GM12891 (cell line): ENCODE data around the gene CAMTA1.

ENCODE experiments used
- DNase-seq: peaks from one replicate; pipeline ENCODE4 v3.0.0; 2011; ENCODE audit warnings: low spot score; ENCODE audit not compliant: insufficient read length
- FAIRE-seq: peaks from 2 replicates; lab custom pipeline; 2011; peaks lifted over from hg19 to GRCh38; lab: Jason Lieb, UNC
- PAX5 ChIP-seq: IDR thresholded peaks from 2 replicates; pipeline ENCODE4 v1.6.1; 2011; ENCODE audit warnings: low read length, moderate library complexity, mild to moderate bottlenecking; ENCODE audit not compliant: insufficient read depth, severe bottlenecking
- POLR2A ChIP-seq: IDR thresholded peaks from 2 replicates; pipeline ENCODE4 v1.6.1; 2011; ENCODE audit warnings: low read depth, low read length, control low read depth
- POLR2AphosphoS5 ChIP-seq: IDR thresholded peaks from 2 replicates; pipeline ENCODE4 v1.6.1; 2011; ENCODE audit warnings: low read depth, low read length, control low read depth
- POU2F2 ChIP-seq: IDR thresholded peaks from 2 replicates; pipeline ENCODE4 v1.6.1; 2011; ENCODE audit warnings: low read depth, mild to moderate bottlenecking, control low read depth, low read length, moderate library complexity
- SPI1 ChIP-seq: IDR thresholded peaks from 2 replicates; pipeline ENCODE4 v1.6.1; 2011; ENCODE audit warnings: low read depth, low read length, control low read depth
- TAF1 ChIP-seq: IDR thresholded peaks from 2 replicates; pipeline ENCODE4 v1.6.1; 2011; ENCODE audit warnings: low read depth, low read length, control low read depth

Gene CAMTA1

DNA sequence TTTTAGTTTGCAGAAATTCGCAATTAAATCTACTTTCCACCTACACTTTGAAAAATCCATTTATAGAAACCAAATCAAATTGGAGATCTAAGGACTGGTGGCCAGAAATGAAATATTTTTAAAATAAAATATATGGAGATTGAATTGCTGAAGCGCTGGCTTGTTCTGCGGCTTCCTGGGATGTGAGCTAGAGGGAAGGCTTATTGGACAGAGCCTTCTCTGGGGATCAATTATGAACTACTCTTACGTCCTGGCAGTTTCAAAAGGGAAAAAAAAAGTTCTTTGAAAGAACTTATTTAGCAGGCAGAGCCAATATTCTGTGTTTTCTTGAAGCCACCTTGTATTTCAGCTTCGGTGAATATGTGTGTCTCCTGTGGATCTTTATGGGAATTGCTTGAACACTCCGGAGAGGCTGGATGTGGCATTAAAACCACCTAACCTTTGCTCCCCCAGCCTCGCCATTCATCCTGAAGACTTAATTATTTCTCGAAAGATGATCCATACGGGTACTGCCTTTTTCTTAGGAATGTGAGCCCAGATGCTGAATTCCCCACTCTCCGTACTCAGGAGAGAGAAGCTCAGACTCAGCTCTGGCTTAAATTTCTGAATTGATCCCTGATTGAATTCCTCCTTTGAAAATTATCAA, 506.9 kb downstream of the CAMTA1 start:
- no peak for FAIRE-seq
- TF ChIP-seq PAX5, result no peak

DNA sequence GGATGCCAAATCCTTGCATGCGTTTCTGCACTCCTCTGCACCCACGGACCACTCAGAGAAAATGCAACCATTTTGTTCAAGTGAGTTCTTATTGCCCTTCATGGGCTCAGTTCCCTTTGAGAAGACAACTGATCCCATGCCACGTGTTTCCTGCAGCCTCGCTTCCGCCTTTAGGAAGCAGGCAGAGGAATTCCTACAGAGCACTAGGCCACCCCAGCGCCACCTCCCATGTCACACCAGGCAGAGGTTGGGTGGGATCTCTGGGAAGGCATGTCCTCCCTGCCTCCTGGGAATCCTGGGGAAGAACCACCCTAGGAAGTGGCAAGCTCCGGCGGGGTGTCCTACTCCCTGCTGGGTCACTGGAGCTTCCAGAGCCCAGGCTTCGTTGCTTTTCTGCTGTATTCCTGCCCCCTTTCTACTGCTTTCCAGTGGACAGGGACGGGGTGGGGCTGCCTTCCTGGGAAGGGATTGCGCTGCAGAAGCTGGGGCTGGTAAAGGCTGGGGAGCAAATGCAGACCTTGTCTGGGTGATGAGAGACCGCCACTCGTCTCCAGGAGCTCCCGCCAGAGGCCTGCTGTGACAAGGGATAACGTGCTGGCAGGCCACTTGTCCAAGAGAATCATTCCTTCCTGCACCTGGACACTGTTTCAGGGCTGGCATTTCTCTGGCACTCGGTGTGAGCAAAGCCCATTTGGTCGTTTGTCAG, 507.6 kb downstream of the CAMTA1 start:
- DNase-seq (no peak), FAIRE-seq (no peak)
- TF ChIP-seq TAF1, result no peak
- no peak for TF ChIP-seq POLR2AphosphoS5
- TF ChIP-seq POLR2A, result no peak
- TF ChIP-seq POU2F2, result no peak
- no peak for TF ChIP-seq PAX5
- no peak for TF ChIP-seq SPI1

More for the DNA sequence above, 506.9 kb downstream of the CAMTA1 start:
- no peak for DNase-seq

DNA sequence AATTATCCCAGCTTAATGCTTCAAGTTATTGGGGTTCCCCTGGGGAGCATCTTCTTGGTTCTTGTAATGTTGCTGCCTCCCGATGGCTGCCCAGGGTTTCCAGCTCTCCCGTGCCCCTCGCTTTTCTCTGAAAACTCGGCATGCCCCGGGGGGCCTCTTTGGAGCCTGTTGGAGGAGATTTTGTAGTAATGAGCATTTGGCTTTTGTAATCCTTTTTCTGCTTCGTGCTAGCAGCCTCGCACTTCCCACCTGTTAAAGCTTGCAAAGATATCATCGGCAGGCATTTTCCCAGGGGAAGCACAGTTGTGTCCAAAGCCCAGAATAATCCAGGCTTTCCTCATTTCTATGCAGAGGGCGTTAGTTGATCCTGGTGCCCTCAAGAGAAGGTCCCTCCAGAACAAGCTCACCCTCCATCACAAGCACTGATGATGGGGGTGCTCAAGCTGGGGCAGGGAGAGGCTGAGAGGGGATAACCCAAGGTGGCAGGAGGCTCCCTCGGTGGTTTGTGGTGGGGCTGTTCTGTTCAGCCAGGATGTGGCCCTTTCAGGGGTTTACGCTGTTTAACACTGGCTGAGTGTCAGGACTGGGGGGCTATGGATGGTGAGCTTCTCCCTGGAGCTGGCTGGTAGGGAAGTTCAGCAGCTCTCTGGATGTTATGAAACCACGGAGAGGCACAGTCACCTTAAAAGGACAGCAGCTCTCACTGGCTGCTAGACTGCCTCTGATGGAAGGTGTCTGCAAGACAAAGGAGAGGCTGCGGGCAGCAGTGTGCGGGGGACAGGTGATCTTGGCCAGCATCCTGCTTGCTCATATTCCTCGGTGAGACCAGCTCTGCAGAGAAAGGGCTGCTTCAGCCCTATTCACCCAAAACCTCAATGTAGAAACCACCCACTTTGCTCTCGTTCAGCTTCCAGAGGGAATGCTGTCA, 508.7 kb downstream of the CAMTA1 start:
- no peak for TF ChIP-seq SPI1
- no peak for TF ChIP-seq POLR2AphosphoS5
- TF ChIP-seq POLR2A, result no peak
- no peak for TF ChIP-seq PAX5
- no peak for TF ChIP-seq POU2F2
- no peak for TF ChIP-seq TAF1
- no peak for FAIRE-seq
- DNase-seq, result no peak

DNA sequence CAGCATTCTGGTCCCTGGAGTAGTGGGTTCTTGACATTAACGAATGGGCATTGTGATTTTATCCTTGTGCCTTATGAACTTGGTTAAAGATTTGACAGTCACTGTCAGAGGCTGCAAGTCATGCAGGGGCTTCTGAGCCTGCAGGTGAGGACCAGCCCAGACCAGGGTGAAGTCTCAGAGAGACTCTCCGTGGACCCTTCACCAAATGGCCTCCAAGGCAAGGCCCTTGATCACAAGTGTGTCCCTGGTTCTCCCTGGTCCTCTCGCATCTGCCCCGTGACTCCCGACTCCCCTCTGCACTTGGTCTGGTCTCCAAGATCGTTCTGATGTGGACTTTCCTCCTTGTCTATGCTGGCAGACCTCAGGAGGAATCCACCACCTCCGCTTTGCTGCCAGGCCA, 509.4 kb downstream of the CAMTA1 start:
- no peak for DNase-seq
- TF ChIP-seq PAX5 (no peak), TAF1 (no peak), POLR2A (no peak), POLR2AphosphoS5 (no peak)
- FAIRE-seq, result no peak

DNA sequence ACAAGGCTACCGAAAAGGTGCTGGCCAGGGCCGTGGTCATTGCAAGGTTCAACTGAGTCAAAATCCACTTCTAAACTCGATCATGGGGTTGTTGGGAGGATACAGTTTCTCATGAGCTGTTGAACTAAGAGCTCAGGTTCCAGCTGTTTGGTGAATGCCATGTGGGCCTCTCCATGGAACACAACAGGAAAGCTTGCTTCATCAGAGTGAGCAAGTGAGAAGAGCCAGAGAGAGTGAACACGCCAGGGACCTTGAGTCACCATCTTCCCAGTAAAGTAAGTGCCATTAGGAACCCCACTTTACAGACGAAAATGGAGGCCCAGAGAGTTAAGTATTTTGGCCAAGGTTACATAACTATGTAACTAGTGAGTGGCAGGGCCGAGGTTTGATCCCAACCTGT, 510.7 kb downstream of the CAMTA1 start:
- FAIRE-seq, result no peak
- DNase-seq, result no peak
- TF ChIP-seq PAX5 (no peak), POLR2A (no peak), POU2F2 (no peak), SPI1 (no peak), TAF1 (no peak), POLR2AphosphoS5 (no peak)

DNA sequence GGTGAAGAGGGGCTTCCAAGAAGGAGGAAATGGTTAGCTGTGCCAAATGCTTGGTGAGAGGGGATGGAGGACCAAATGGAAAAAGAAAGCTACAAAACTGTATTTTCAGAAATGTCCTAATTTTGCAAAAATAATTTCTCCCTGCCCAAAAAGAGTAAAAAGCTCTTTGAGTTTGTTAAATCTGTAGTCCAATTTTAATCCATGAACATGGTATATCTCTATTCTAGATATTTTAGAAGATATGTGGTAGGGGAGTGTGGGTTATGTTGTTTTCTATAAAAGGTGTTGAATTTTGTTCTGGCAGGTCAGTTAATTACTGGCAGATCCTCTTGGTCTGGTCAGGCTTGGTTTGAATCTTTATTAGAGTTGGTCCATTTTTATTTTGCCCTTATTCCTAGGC, 511.7 kb downstream of the CAMTA1 start:
- FAIRE-seq, result no peak
- TF ChIP-seq PAX5 (no peak), TAF1 (no peak), POU2F2 (no peak), POLR2AphosphoS5 (no peak), SPI1 (no peak), POLR2A (no peak)

DNA sequence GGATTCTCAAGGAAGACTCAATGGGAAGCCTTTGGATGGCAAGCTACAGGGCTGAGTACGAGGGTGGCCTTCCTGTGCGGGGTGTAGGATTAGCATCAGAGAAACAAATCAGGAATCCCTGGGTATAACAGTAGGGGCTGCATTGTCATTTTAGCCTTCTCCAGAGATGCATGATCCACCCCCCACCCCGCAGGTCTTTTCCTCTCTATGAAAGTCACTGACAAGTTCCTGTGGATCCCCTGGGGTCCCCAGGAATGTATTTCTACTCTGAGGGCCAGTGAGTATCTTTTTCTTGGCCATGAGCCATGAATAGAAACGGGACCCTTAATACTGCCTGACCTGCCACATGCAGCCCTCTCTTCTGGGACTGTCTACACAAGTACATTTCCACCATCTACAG, 512.9 kb downstream of the CAMTA1 start:
- TF ChIP-seq TAF1 (no peak), PAX5 (no peak), POLR2A (no peak), SPI1 (no peak), POU2F2 (no peak), POLR2AphosphoS5 (no peak)
- FAIRE-seq (no peak), DNase-seq (no peak)

More for the DNA sequence above, 511.7 kb downstream of the CAMTA1 start:
- DNase-seq, result no peak

DNA sequence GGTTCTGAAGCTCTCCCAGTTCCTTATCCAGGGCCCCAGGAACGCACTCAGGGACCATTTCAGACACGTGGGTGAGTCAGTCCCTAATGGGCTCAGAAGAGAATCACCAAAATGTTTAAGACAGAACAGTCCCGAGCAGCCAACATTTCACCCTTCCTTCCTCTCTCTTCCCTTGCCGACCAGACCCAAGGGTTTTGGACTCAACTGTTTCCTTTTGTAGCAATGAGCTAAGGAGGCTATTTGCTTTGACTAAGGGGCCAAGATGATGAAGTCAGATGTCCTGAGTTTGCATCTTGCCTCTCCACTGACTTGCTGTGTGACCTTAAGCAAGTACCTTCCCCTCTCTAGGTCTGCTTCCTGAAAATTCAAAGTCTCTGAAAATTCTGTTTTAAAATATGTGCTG, 513.5 kb downstream of the CAMTA1 start:
- DNase-seq, result no peak
- FAIRE-seq, result no peak

DNA sequence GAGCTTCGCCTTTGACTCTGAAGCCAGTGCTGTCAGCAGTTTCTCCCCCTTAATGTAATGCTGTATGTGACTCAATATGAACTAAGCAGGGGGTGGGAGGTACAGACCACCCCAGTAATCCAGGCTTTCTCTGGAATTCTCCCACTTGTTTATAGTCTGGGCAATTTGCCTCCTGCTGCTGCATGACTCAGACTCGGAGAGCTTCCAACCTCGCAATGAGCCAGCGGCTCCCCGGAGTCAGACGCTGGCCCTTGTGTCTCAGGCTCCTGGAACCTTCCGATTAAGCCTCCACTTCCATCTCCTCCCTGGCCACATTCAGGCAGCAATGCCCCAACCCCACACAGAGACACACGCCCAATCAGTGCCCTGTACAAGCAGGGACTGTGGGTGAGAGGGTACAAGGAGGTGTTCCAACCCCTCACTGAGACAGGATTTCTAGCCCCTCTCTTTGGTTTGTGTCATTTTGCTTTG, 514.1 kb downstream of the CAMTA1 start:
- no peak for FAIRE-seq
- no peak for DNase-seq

More for the DNA sequence above, 513.5 kb downstream of the CAMTA1 start:
- TF ChIP-seq POU2F2, result no peak

DNA sequence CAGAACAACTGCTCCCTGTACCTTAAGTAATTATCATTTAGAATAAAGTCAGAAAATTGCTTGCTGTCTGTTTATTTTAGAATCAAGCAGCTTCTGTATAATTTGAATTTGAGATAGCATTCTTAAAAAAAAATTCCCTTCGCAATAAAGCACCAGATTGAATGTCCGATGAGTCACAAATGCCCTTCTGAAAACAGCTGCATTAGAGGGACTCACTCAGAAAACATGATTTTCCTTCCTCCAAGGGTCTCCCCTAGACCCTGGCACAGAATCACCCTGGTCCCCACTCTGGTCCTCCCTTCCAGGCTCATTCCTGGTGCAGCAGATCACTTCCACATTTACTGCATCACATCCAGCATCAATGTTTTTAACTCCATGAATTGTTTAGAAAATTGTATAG, 514.7 kb downstream of the CAMTA1 start:
- DNase-seq, result no peak
- TF ChIP-seq POLR2AphosphoS5, result no peak
- no peak for TF ChIP-seq POU2F2
- no peak for TF ChIP-seq TAF1
- TF ChIP-seq PAX5, result no peak
- TF ChIP-seq SPI1, result no peak
- TF ChIP-seq POLR2A, result no peak

More for the DNA sequence above, 514.1 kb downstream of the CAMTA1 start:
- TF ChIP-seq SPI1, result no peak
- no peak for TF ChIP-seq TAF1
- TF ChIP-seq POU2F2, result no peak

More for the DNA sequence above, 514.7 kb downstream of the CAMTA1 start:
- FAIRE-seq, result no peak
